ENCODE measurements around the gene MACROH2A1.

DNA sequence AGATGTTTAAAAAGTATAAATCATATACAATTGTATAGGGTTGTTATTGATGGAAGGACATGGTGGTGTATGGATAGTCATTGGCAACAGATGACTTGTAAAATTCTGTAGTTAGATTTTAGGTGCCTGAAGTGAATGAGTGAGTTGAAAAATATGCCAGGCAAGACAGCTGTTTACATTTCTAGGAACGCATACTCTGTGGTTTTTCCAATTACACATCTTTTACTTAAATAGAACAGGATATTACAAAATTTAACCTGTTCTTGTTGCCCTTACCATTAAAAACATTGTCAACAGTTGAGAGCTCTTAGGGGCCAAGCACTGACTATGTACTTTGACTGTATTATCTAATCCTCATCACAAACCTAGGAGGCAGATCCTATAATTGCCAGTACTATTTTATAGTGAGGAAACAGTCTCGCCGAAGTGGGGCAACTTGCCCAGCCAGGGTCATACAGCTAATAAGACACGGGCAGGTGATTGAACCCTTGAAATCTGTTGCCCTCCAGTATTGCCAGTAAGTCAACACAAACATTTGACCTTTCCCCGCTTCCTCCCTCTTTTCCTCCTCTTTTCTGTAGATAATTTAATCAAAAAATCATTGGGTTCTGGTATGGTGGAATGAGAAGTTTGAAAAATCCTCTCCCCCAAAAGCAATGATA, 88.6 kb downstream of the MACROH2A1 start:
- TF ChIP-seq CTCF (IDR thresholded peaks at IDR 0.05): no peak
- no peak for TF ChIP-seq POLR2A (IDR thresholded peaks at IDR 0.05)
